HG03439 (cell line): ENCODE data around the gene RIPK4.
"Not testable (repeated sequence)": the region's sequence is repeated elsewhere in the genome, so short reads cannot be mapped to it uniquely, and the experiment has no call there.

Source experiments
- ATAC-seq: cut with Tn5 transposase; IDR thresholded peaks from one replicate; pipeline ENCODE4 v1.9.1; 2021; ENCODE audit warnings: mild to moderate bottlenecking, moderate library complexity; ENCODE audit not compliant: unreplicated experiment

Gene RIPK4

DNA sequence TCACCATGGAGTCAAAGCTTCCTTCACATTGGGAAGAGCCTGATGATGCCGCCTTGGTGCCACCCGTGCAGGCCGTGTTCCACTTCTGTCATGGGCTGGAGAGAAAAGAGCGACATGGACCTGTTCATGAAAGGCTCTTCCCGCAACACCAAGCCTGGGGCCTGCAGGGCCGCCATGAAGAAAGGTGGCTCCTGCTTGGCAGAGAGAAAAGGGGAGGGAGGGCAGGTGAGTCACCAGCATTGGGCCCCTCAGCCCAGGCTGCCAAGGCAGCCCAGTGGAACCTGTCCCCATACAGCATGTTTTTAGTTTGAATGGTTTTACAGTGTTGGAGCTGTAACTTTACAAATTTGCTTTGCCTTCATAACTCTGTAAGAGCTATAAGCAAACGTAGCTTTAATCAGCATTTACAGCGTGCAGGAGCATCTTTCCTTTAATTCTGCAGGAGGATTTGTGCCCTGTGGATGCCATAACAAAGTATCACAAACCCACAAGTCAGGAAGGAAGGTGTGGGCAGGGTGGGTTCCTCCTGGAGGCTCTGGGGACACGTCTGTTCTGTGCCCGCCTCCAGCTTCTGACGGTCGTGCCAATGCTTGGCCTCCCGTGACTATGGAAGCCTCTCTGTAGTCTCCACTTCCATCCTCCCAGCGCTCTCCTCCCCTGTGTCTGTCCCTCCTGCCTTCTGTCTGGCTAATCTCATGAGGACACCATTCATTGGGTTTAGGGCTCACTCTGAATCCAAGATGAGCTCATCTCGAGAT lies 49.1 kb downstream of the RIPK4 start:
- ATAC-seq: no peak

DNA sequence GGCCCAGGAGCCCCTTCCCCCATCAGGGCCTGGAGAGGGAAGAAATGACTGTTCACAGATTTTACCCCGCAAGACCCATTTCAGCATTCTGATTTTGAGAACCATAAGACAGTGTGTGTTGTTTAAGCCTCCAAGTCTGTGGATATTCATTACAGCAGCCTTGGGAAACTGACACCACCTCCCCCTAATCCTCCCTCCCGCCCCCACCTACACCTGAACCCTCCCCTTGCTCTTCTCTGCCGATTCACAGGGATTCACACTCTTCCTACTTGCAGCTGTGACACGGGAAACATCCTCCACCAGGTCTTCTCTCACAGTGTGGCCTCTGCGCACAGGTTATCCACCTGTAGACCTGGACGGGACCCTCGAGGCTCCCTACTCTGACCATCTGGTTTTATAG lies 50.1 kb downstream of the RIPK4 start:
- no peak for ATAC-seq

- ATAC-seq: no peak
Measured at GRCh38 chr21:41715649-41716281, 51.1 kb downstream of the RIPK4 start.

- ATAC-seq: not testable (repeated sequence)
Measured at GRCh38 chr21:41714299-41714865, 52.5 kb downstream of the RIPK4 start.

- ATAC-seq: no peak
Measured at GRCh38 chr21:41713495-41714281, 53.2 kb downstream of the RIPK4 start.

GRCh38 chr21:41712730-41713129 lies 54.1 kb downstream of the RIPK4 start:
- ATAC-seq: no peak

- ATAC-seq: no peak
Measured at GRCh38 chr21:41712201-41712600, 54.7 kb downstream of the RIPK4 start.

GRCh38 chr21:41711416-41712007 lies 55.3 kb downstream of the RIPK4 start:
- no peak for ATAC-seq

- no peak for ATAC-seq
Measured at GRCh38 chr21:41710823-41711160, 56.1 kb downstream of the RIPK4 start.

DNA sequence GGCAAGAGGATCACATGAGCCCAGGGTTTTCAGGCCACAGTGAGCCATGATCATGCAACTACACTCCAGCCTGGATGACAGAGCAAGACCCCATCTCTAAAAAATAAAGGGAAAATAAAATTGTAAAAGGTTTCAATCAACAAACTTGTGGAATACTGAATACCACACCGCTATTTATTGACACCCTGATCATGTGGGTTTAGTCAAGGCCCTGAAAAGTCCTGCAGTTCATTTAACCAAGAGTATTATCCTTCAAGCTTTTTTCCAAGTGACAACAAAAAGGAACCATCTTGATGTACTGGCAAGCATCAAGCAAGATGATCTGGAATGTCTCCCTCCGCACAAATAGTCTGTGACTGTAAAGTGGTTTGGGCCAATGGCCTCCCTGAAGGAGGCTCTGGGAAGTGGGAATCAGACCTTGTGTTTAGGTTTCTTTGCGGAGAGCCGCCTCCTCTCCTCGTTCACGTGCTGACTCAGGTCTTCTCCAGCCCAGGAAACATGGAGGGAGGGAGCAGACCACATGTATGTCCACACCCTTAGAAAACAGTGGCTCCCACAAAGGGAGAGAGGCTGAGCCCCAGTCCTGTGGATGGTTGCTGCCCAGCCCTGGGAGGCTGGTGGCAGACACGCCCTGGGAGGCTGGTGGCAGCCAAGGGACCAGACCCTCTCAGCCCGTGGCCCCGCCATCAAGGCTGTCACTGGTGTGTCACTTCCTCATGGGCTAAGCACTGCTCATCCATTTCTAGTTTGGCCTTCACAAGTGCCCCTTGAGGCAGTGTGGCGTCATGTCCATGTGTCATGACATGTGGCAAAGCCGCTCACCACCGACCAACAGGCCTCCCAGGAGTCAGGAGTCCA lies 56.7 kb downstream of the RIPK4 start:
- ATAC-seq: no peak

DNA sequence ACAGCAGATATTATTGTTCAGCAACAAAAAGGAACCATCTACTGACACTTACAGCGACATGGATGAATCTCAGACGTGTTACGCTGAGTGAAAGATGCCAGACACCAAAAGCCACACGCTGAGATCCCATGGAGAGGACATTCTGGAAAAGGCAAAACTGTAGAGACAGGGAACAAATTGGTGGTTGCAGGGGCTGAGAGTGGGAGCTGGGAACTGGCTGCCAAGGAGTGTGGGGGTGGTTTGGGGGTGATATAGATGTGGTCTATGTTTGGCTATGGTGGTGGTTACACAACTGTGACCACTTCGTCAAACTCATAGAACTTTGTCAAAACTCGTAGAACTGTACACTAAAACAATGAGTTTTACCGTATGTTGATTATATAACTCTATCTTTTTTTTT lies 57.7 kb downstream of the RIPK4 start:
- ATAC-seq: no peak

DNA sequence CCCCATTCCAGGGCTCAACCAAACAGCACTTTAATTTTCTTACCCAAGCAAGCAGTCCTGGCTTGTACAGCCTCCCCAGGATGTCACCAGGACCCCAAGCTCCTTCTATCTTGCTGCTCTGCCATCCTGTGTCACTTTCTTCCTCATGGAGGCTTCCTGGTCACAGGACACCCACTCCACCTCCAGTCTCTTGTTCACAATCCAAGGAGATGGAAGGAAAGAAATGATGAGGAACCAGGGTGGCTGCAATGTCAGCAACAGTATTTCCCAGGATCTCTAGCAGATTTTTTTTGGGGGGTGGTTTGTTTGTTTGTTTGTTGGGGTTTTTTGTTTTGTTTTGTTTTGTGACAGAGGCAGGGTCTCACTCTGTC lies 58.9 kb downstream of the RIPK4 start:
- no peak for ATAC-seq

DNA sequence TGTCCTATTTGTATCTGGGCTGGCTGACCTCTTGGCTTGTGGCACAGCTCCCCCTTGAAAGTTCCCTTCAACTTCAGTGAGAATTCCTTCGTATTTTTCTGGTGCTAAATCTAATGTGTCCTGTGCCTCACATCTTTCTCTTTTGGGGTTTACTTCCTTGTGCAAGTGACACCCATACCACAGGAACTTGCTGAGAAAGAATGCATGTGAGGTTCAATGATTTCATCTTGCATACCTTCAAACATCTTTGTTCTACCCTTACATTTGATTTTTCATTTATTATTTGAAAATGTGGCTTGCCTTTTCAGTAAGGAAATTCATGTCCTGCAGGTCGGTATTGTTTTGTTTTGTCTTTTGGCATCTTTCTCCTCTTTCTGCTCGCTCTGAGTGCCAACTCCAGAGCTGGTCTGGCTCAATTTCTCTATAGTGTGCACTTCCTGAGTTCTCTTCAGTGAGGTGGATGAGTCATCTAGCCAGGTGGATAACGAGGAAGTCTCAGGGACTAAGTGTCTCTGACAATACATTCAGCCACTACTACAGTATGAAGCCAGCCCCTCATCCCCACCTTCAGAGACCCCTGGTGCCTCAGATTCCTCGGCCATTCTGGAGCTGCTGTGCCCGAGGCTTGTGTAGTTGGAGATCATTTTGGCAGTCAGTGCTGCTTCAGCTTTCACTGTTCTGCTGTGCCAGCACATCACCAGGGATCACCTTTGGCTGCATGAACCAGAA lies 59.5 kb downstream of the RIPK4 start:
- no peak for ATAC-seq

DNA sequence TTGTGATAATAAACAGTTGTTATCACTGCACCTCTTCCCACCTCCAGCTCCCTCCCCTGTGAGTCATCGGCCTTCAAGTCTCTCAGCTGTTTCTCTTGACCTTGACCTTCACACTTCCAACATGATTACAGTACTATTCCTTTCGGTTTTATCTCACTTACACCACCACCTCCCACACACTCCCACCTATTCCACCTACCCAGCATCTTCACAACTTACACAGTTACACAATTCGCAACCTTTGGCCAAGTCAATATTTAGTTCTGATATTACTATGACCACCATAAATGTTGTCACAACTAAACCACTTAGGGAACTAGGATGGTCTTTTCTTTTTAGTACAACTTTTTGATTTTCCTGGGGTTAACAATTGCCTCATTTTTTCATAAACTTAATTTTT lies 60.2 kb downstream of the RIPK4 start:
- ATAC-seq: no peak

GRCh38 chr21:41706263-41706639 lies 60.6 kb downstream of the RIPK4 start:
- ATAC-seq: no peak

GRCh38 chr21:41705546-41706262 lies 61.1 kb downstream of the RIPK4 start:
- no peak for ATAC-seq

DNA sequence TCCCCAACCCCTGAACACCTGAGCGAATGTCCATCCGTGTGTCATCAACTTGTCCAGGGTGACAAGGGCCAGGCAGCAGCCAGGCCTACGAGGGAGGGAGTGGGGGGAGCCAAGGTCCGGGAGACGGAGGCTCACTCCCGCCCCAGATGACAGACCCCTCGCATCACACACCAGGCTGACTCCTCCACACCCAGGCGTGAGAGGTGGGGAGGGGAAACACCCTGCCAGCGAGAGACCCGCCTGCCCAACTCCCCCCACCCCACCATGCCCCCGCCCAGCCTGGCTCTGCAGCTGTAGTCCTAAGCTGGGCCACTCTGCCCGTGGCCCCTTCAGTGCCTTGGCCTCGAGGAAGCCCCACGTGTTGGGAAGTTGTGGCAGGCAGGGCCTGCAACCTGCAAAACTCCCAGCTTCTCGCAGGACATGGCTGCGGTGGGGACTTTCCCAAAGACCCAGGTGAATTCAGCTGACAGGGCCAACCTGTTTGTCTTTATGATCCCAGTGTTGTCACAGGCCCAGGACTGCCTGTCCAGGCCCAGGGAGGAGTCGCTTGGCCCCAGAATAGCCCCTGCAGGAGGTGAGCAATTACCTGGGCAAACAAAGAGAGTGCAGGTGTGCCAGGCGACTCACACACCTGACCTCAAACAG lies 62.9 kb downstream of the RIPK4 start:
- ATAC-seq: no peak

DNA sequence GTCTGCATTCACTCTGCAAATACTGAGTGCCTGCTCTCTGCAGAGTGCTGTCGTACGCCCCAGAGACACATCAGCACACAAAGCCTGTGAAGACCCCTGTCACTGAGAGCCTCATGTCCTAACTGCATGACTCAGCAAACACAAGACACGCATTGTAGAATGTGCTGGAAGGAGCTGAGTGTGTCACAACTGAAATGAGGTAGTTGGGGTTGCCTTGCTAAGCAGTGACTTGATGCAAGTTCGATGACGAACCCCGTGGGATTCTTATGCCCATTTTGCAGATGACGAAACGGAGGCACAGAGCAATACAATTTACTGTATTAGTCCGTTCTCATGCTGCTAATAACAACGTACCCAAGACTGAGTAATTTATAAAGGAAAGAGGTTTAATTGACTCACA lies 65.1 kb downstream of the RIPK4 start:
- no peak for ATAC-seq

- no peak for ATAC-seq
Measured at GRCh38 chr21:41699311-41699710, 67.5 kb downstream of the RIPK4 start.
